H1 (cell line): ENCODE measurements around the gene SPIRE2. TPM values are rescaled to one million over a fixed set of nuclear protein-coding genes. Genes with fewer than 3 reads are reported as not detected.

ENCODE experiments used
- CTCF ChIA-PET: fragments of 300-600 bp; sonication (Branson Sonifier 250); formaldehyde crosslinking; loops from one replicate; lab custom pipeline; 2021; ENCODE audit not compliant: partially characterized antibody; lab: Charles Lee
- POLR2A ChIA-PET: fragments of 300-600 bp; sonication (Branson Sonifier 250); formaldehyde crosslinking; loops from one replicate; lab custom pipeline; 2021; ENCODE audit warnings: inconsistent platforms; ENCODE audit not compliant: partially characterized antibody; lab: Charles Lee
- DNase-seq, 2 experiments: peaks; one replicate each; pipeline versions ENCODE4 v3.0.0 to v3.0.0-alpha.2; 2010 to 2022; ENCODE audit warnings: low spot score in 2 of 2, low read depth in 1 of 2, mixed read lengths in 1 of 2
- FAIRE-seq: peaks from 2 replicates; lab custom pipeline; 2011; peaks lifted over from hg19 to GRCh38; lab: Jason Lieb, UNC
- H2AFZ ChIP-seq: 2 replicates; pipeline ENCODE4 v1.8.1; 2012; ENCODE audit warnings: low read length, inconsistent platforms
- H2AK5ac ChIP-seq: 2 replicates; pipeline ENCODE4 v1.6.1; 2013; ENCODE audit warnings: low read depth, low read length
- H2BK120ac ChIP-seq: replicated peaks from 2 replicates; pipeline ENCODE3; 2013; ENCODE audit warnings: low read depth, low read length, inconsistent platforms
- H2BK12ac ChIP-seq: 2 replicates; pipeline ENCODE4 v1.6.1; 2013; ENCODE audit warnings: low read depth, low read length
- H2BK15ac ChIP-seq: 2 replicates; pipeline ENCODE4 v1.6.1; 2013; ENCODE audit warnings: low read length
- H2BK20ac ChIP-seq: 2 replicates; pipeline ENCODE4 v1.6.1; 2013; ENCODE audit warnings: low read length
- H2BK5ac ChIP-seq: 2 replicates; pipeline ENCODE4 v1.6.1; 2013; ENCODE audit warnings: low read depth, low read length
- H3K14ac ChIP-seq: 2 replicates; pipeline ENCODE4 v1.6.1; 2013; ENCODE audit warnings: inconsistent platforms; ENCODE audit not compliant: insufficient read length
- H3K18ac ChIP-seq: 2 replicates; pipeline ENCODE4 v1.6.1; 2013; ENCODE audit warnings: low read length; ENCODE audit errors: extremely low read depth
- H3K23ac ChIP-seq: 2 replicates; pipeline ENCODE4 v1.6.1; 2013; ENCODE audit warnings: inconsistent platforms; ENCODE audit not compliant: insufficient read length
- H3K23me2 ChIP-seq: 2 replicates; pipeline ENCODE4 v1.6.1; 2013; ENCODE audit warnings: low read depth, low read length
- H3K27ac ChIP-seq: 2 replicates; pipeline ENCODE4 v1.6.1; 2011; ENCODE audit warnings: low read depth, low read length, inconsistent platforms
- H3K27me3 ChIP-seq, 4 experiments: replicated peaks in 1 of 4; 1 replicate in 1 of 4; 2 replicates in 3 of 4; pipeline versions ENCODE4 v1.6.1 to v1.8.1; 2011 to 2013; ENCODE audit warnings: low read length in 3 of 4, mild to moderate bottlenecking in 3 of 4, inconsistent platforms in 2 of 4, mixed read lengths in 2 of 4, moderate library complexity in 1 of 4; ENCODE audit not compliant: control insufficient read depth in 3 of 4, insufficient read depth in 3 of 4; ENCODE audit errors: extremely low read depth in 1 of 4
- H3K36me3 ChIP-seq, 4 experiments: 2 replicates each; pipeline versions ENCODE4 v1.6.1 to v1.8.1; 2011 to 2013; ENCODE audit warnings: mild to moderate bottlenecking in 4 of 4, low read length in 3 of 4, moderate library complexity in 2 of 4, control low read depth in 1 of 4, inconsistent platforms in 1 of 4; ENCODE audit not compliant: insufficient read depth in 4 of 4, control insufficient read depth in 2 of 4
- H3K4ac ChIP-seq: replicated peaks from 2 replicates; pipeline ENCODE3; 2013; ENCODE audit warnings: low read length, low read depth, mixed read lengths, inconsistent platforms; ENCODE audit not compliant: insufficient read length
- H3K4me1 ChIP-seq, 4 experiments: replicated peaks in 1 of 4; 1 replicate in 1 of 4; 2 replicates in 3 of 4; pipeline versions ENCODE4 v1.6.1 to v1.8.1; 2011 to 2013; ENCODE audit warnings: low read length in 3 of 4, inconsistent platforms in 2 of 4, mixed read lengths in 1 of 4; ENCODE audit not compliant: insufficient read depth in 4 of 4, control insufficient read depth in 3 of 4
- H3K4me2 ChIP-seq, 2 experiments: 2 replicates each; pipeline versions ENCODE4 v1.6.1 to v1.8.1; 2011 to 2013; ENCODE audit warnings: low read depth in 2 of 2, low read length in 2 of 2, control low read depth in 1 of 2, inconsistent platforms in 1 of 2, mild to moderate bottlenecking in 1 of 2; ENCODE audit not compliant: insufficient read depth in 1 of 2
- H3K4me3 ChIP-seq, 4 experiments: fragments of 200-600, 300-600 bp in 1 of 4; sonication (generic), shearing (Covaris generic), sonication (Bioruptor Twin) in 1 of 4; 2 replicates each; pipeline versions ENCODE4 v1.5.1 to v1.8.1; 2011 to 2016; ENCODE audit warnings: low read length in 4 of 4, low read depth in 3 of 4, control low read depth in 2 of 4, inconsistent platforms in 2 of 4, mild to moderate bottlenecking in 2 of 4, mixed read lengths in 1 of 4, moderate library complexity in 1 of 4; ENCODE audit not compliant: insufficient read depth in 2 of 4; ENCODE audit errors: extremely low read depth in 1 of 4
- H3K56ac ChIP-seq: replicated peaks from 2 replicates; pipeline ENCODE3; 2013; ENCODE audit warnings: low read depth, mild to moderate bottlenecking, mixed read lengths, low read length, inconsistent platforms; ENCODE audit not compliant: insufficient read length
- H3K79me1 ChIP-seq: 2 replicates; pipeline ENCODE4 v1.6.1; 2013; ENCODE audit warnings: low read depth, low read length, control low read depth
- H3K79me2 ChIP-seq, 2 experiments: 2 replicates each; pipeline versions ENCODE4 v1.6.1 to v1.8.1; 2012 to 2013; ENCODE audit warnings: low read length in 2 of 2, mild to moderate bottlenecking in 2 of 2, inconsistent platforms in 1 of 2; ENCODE audit not compliant: insufficient read depth in 2 of 2, control insufficient read depth in 1 of 2
- H3K9ac ChIP-seq, 4 experiments: replicated peaks in 1 of 4; 1 replicate in 1 of 4; 2 replicates in 3 of 4; pipeline versions ENCODE4 v1.6.1 to v1.8.1; 2011 to 2013; ENCODE audit warnings: low read depth in 3 of 4, low read length in 3 of 4, control low read depth in 2 of 4, mild to moderate bottlenecking in 2 of 4, moderate library complexity in 2 of 4, inconsistent platforms in 1 of 4; ENCODE audit errors: extremely low read depth in 1 of 4
- H3K9me3 ChIP-seq, 2 experiments: 2 replicates each; pipeline versions ENCODE4 v1.6.1 to v1.8.1; 2012 to 2013; ENCODE audit warnings: mild to moderate bottlenecking in 2 of 2, moderate library complexity in 2 of 2, control low read depth in 1 of 2, inconsistent platforms in 1 of 2, low read depth in 1 of 2, low read length in 1 of 2, mixed read lengths in 1 of 2; ENCODE audit not compliant: insufficient read depth in 2 of 2
- H4K20me1 ChIP-seq, 2 experiments: replicated peaks in 1 of 2; 2 replicates each; pipeline versions ENCODE3 to v1.8.1; 2011 to 2013; ENCODE audit warnings: inconsistent platforms in 2 of 2, low read length in 2 of 2, mild to moderate bottlenecking in 1 of 2; ENCODE audit not compliant: insufficient read depth in 2 of 2, control insufficient read depth in 1 of 2
- H4K5ac ChIP-seq: 2 replicates; pipeline ENCODE4 v1.6.1; 2013; ENCODE audit warnings: low read length, low read depth, mixed read lengths, inconsistent platforms; ENCODE audit not compliant: insufficient read length
- H4K8ac ChIP-seq: 2 replicates; pipeline ENCODE4 v1.8.0; 2013; ENCODE audit warnings: mild to moderate bottlenecking, moderate library complexity, low read length, inconsistent platforms; ENCODE audit not compliant: insufficient read depth; ENCODE audit errors: extremely low read depth
- H4K91ac ChIP-seq: replicated peaks from 2 replicates; pipeline ENCODE3; 2013; ENCODE audit warnings: low read length, mixed read lengths, inconsistent platforms; ENCODE audit not compliant: insufficient read length
- EZH2 ChIP-seq: fragments of 200-600 bp; sonication (generic); IDR thresholded peaks from 2 replicates; pipeline ENCODE4 v1.7.1; 2012; ENCODE audit warnings: low read depth, mild to moderate bottlenecking, moderate library complexity, low read length, inconsistent platforms; ENCODE audit not compliant: severe bottlenecking
- POU5F1 ChIP-seq: IDR thresholded peaks from 2 replicates; pipeline ENCODE4 v1.6.1; 2011; ENCODE audit warnings: low read depth, mild to moderate bottlenecking, low read length, moderate library complexity
- SIX5 ChIP-seq: IDR thresholded peaks from 2 replicates; pipeline ENCODE4 v1.6.1; 2011; ENCODE audit warnings: mild to moderate bottlenecking, low read depth, low read length
- TEAD4 ChIP-seq: IDR thresholded peaks from 2 replicates; pipeline ENCODE4 v1.6.1; 2012; ENCODE audit warnings: low read depth, low read length, inconsistent platforms, mixed read lengths
- WGBS, 2 experiments: shearing (Covaris generic) in 1 of 2; methylation state at CpG; one replicate each; pipeline versions ENCODE4 v1.1.6 to v1.1.7; 2013 to 2015; ENCODE audit warnings: low lambda C conversion rate in 2 of 2, mixed read lengths in 2 of 2, inconsistent platforms in 1 of 2, low coverage in 1 of 2, missing lambda C conversion rate in 1 of 2; ENCODE audit not compliant: insufficient replicate concordance in 2 of 2, insufficient coverage in 1 of 2, insufficient read length in 1 of 2; ENCODE audit errors: extremely low coverage in 1 of 2, missing lambda C conversion rate in 1 of 2; 5-methylcytosine and 5-hydroxymethylcytosine counted together
- polyA plus RNA-seq, 7 experiments: library from polyadenylated mRNA; depleted of rRNA in 3 of 7; stranded (reverse) in 5 of 7; unstranded in 2 of 7; fragments of >200 nt in 5 of 7; fragments of 200-250 nt in 2 of 7; gene quantifications; 1 replicate in 5 of 7; 2 replicates in 1 of 7; 4 replicates in 1 of 7; pipeline versions ENCODE4 v1.2.1 to v1.2.3, GENCODE V29; 2011 to 2013; ENCODE audit warnings: missing spikeins in 2 of 7, mixed read lengths in 2 of 7
- total RNA-seq: library from RNA; stranded (reverse); fragmentation: NEBNext Ultra II Directional; extraction: Animal tissue kit (Norgen Biotek cat#: 25700); gene quantifications from 2 replicates; pipeline ENCODE4 v1.2.1, GENCODE V29; 2021

Gene SPIRE2
- total and polyA plus RNA-seq, 2 of the 8 experiments (the other 6 are each of a cell fraction or from before 2014, with no cell fraction given), result 7.4 to 15.4 TPM

DNA sequence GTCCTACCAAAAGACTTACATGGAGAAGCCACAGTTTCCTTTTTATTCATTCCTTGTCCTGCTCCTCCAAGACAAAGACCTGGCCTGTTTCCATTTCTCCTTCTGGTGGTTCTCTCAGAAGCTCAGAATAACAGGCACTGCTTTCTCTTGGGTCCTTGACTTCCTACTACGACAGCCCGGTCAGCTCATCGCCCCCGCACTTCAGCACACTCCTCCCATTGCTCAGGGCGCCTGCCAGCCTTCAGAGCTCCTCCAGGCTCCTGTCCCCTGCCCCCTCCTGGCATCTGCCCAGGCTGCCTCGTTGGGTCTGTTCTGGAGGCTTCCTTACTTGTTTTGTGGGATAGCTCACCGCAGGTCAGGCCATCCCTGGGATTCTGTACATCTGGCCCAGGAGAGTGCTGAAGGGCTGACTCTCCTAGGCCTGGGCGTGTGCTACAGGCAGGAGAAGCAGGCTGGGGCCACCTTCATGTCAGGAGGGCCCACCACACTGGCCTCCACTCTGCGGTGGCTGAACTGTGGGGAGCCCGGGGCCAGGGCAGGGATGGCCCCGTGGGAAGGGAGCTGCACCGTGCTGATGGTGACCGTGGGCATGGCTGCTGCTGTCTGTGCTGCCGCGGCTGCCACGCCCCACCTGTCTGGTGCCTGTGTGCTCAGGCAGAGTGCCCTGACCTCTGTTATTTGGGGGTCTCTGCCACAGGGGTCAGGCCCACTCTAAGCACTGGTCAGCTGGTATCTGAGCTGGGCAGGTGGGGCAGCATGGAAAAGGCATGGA, 62.8 kb downstream of the SPIRE2 start:
- no peak overlapping the region for H2AK5ac ChIP-seq
- no peak overlapping the region for H3K4me3 ChIP-seq
- no peaks in the 10 kb centered on the region for H3K79me2 ChIP-seq
- WGBS, 2 experiments, result 92% methylated on average over 15 of the region's 16 CpGs; no CpG with 5 or more reads in 1 of the 2 experiments
- no peak overlapping the region for H3K56ac ChIP-seq
- no peak overlapping the region for H4K5ac ChIP-seq
- H2BK5ac ChIP-seq, result no peak overlapping the region
- peaks cover 5 to 14% of the 10 kb centered on the region in 2 experiments for H4K20me1 ChIP-seq
- no peaks in the 10 kb centered on the region for H3K9me3 ChIP-seq
- H3K4me2 ChIP-seq, result no peak overlapping the region
- TF ChIP-seq SIX5, result no peak
- no peak for TF ChIP-seq TEAD4
- no peak for TF ChIP-seq POU5F1
- no peak for TF ChIP-seq EZH2
- TF ChIP-seq, all 59 proteins: peak for 0
- no peak overlapping the region for H2AFZ ChIP-seq
- H3K4me1 ChIP-seq, result no peaks in the 10 kb centered on the region
- H3K4ac ChIP-seq, result no peak overlapping the region
- no peak overlapping the region for H2BK20ac ChIP-seq
- H3K36me3 ChIP-seq, result peaks cover 2 to 38% (median 23%) of the 10 kb centered on the region in 4 experiments; a peak in 6 of 8 replicates
- H3K27ac ChIP-seq, result no peak overlapping the region
- no peak overlapping the region for H3K18ac ChIP-seq
- peaks cover 2% of the 10 kb centered on the region; the same call in 1 of the 2 replicates for H3K79me1 ChIP-seq
- no peak overlapping the region for H4K91ac ChIP-seq
- H3K23me2 ChIP-seq, result no peaks in the 10 kb centered on the region
- H4K8ac ChIP-seq, result no peak overlapping the region
- no peak for FAIRE-seq
- no peak overlapping the region for H3K9ac ChIP-seq
- H2BK120ac ChIP-seq, result no peak overlapping the region
- H3K23ac ChIP-seq, result no peak overlapping the region
- no peak overlapping the region for H2BK12ac ChIP-seq
- no peaks in the 10 kb centered on the region for H3K27me3 ChIP-seq
- H2BK15ac ChIP-seq, result no peak overlapping the region
- H3K14ac ChIP-seq, result no peak overlapping the region
- ChIA-PET CTCF (interaction anchor here (0.8 to 1.3 kb wide), 4 partner anchors 18 to 140 kb away, joined by 3 to 4 read pairs (median 3); partner anchors contain the start of gene TCF25), POLR2A (interaction anchor here (1.1 to 1.4 kb wide), 2 partner anchors 10 to 32 kb away, joined by 3 to 4 read pairs; partner anchors contain the start of gene TUBB3)
- no peak for DNase-seq
